ENCODE measurements around the gene RDM1.
"Not testable (repeated sequence)": the region's sequence is repeated elsewhere in the genome, so short reads cannot be mapped to it uniquely, and the experiment has no call there.

The RDM1 gene

DNA sequence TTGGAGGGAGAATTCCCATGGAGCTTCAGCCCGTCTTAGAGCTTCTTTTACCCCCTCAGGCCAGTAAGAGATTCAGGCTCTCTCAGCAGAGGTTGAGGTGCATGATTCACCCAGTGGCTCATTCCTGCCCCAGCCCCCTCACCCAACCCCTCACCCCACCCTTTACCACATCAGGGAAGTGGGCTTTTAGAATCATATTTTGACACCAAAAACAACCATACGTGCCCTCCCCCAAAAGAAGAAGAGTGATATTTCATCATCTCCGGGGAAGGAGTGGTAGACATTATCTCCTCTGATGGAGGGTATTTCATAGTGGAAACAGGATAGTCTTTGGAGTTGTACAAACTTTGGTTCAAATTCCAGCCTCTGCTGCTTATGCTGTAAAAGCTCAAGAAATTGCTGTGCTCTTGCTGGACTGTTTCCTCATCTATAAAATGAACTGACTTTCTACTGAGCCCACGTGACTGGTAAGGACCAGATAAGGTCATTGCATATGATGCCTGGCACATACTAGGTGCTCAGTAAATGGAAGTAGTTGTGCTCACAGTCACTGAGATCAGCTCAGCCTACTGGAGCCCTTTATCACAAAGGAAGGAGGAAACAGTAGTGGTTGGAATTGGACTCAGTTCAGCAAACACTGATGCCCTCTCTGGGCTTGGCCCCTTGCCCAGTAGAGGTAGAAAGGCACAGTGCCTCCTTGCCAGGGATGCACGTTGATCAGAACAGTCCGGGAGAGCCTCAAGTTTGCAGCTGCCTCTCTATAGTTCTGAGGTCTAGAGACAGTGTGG is 32.1 kb downstream of the RDM1 start:
- no peak for DNase-seq (ENCODE audit: low spot score)

DNA sequence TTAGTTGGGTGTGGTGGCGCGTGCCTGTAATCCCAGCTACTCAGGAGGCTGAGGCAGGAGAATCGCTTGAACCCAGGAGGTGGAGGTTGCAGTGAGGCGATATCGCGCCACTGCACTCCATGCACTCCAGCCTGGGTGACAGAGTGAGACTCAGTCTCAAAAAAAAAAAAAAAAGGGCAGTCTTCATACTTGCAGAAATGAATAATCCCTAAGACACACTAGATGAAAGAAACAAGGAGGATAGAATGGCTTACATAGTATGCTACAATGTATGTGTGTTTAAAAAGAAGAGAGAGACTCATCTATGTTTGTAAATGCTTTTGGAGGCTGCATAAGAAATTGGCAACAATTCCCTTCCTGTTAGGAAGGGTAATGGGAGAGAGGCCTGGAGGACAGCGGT is 32.8 kb downstream of the RDM1 start:
- DNase-seq (ENCODE audit: low spot score): not testable (repeated sequence)

DNA sequence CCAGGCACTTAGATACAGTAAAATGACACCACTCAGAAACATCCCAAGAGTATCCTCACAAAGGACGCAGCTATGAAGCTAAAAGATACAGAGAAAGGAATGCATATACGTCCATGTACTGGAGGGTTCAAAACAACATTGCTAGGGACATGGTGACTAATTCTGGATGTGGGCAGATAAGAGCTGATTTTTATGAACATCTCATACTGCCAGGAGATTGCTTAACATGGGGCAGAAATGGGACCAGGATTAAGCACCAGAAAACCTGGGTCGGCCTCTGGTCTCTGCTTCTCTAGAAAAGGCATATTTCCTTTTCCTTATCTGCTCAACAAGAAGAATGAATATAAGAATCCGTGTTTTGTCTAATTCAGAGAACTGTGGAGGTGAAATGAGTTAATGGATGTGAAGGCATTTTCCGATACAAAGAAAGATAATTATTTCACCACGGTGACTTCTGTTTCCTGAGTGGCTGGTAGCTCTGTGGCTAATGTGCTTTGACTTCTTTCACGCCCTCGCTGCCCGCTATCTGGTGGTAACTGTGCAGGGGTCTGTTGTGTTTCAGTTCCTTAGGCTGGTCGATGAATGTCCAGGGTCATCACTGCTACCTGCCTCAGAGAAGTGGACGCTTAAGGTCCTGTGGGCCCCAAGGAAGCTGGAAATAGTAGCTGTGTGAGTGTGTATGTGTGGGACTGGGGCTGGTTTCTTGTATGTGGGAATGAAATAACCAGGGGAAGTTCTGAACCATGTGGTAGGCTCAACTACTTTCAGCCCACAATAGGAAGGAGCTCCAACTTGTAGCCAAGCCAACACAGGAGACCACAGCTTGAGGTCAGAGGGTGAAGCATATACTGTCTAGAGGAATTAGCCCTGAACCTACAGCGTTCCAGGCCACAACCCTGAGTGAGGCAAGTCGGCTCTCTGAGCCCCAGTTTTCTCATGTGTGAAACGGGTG is 34.7 kb downstream of the RDM1 start:
- DNase-seq (ENCODE audit: low spot score): no peak

DNA sequence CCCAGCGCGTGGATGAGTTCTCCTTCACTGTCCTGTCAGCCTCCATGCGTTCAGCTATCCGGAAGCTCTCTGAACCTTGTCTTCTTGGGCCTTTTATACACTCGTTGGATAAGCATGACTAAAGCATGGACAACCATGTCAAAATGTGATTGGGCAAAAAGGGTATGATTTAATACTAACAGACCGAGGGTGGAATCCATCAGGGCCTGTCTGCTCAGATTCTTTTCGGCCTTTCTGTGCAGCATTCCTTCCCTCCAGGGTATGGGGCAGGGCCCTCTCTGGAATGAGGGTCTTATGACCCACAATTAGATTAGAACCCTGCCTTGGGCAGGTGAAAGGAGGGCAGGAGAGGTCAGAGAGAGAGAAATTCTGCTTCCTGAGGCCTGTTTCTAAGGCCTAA is 36.4 kb downstream of the RDM1 start:
- no peak for DNase-seq (ENCODE audit: low spot score)

DNA sequence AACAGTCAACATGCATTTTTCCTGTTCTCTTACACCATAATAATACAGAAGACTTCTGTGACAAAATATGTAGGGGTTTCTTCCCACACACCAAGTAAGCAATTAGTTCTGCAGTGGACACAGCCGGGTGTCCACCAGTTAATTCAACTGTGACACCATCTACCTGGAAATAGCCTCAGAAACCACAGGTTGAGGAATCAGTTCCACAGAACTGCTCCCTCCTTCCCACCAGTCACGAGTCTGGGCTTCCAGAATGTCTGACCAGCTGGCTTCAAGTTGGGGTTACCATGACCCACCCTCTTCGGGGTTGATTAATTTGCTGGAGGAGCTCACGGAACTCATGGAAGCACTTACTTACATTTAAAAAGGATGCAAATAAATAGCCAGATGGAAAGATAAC is 36.8 kb downstream of the RDM1 start:
- DNase-seq (ENCODE audit: low spot score): no peak

DNA sequence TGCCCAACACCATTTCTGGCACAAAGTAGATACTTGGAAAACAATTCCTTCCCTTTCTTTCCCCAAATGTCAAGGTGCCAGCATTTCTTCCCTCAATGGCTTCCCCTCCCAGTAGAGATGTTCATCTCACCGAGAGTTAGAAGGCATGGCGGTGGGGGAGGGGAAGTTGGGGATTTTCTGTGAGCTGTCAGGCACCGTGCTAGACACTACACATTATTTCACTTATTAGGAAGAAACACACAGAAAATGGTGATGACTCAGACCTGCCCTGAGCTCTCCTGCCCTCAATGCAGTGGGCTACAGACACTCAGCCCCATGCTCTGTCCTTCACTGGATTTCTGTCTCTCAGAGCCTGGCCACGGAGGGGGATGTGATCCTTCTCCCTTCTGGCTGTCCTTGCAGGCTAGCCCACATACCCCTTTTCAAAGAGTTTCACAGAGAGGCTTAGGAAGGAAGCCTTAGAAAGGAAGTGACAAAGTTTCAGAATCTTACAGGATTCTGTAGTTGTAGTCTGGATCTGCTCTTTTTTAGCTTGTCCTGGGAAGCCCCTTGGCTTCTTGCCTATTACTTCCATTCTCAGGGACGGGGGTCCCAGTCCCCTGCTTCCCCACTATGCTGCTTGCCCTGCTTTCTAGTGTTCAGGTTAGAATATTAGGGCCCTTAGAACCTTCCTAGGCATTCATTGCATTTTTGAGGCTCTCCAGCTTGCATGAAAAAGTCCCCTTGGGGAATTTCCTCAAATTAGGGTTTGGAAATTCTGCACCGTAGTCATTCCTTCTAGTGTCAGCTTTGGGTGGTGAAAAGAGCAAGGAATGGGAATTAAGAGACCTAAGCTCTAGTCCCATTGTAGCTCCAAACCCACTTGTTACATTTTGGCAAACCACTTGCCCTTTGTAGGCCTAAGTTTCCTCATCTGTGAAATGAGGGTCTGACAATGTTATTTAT is 38.2 kb downstream of the RDM1 start:
- DNase-seq (ENCODE audit: low spot score): no peak

DNA sequence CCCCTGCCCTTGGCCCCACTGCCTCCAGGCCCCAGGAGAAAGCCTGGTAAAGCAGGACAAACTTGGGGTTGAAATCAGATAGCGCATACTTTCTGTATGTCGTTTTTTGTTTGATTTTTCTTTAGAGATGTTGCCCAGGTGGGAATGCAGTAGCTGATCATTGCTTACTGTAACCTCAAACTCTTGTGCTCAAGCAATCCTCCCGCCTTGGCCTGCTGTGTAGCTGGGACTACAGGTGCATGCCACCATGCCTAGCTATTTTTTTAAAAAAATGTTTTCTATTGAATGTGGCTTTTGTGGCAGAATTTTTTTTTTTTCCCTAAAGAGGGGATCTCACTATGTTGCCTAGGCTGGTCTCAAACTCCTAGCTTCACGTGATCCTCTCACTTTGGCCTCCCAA is 39.3 kb downstream of the RDM1 start:
- no peak for DNase-seq (ENCODE audit: low spot score)

DNA sequence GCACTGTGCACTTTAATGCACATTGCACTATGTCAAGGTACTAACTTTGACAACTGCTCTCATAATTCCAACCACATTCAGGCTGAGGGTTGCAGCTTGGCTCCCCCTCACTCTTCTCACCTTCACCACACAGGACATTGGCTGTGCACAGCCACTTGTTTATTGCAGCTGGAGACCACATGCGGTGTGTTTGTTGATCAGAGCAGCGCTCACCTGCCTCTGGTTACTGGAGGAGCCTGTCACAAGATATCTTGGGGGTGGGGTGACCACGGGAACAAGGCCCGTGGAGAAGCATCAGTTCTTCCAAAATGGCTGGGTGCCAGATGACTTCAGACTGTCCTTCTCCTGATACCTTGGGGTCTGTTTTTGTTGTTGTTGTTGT is 39.8 kb downstream of the RDM1 start:
- DNase-seq (ENCODE audit: low spot score): no peak

DNA sequence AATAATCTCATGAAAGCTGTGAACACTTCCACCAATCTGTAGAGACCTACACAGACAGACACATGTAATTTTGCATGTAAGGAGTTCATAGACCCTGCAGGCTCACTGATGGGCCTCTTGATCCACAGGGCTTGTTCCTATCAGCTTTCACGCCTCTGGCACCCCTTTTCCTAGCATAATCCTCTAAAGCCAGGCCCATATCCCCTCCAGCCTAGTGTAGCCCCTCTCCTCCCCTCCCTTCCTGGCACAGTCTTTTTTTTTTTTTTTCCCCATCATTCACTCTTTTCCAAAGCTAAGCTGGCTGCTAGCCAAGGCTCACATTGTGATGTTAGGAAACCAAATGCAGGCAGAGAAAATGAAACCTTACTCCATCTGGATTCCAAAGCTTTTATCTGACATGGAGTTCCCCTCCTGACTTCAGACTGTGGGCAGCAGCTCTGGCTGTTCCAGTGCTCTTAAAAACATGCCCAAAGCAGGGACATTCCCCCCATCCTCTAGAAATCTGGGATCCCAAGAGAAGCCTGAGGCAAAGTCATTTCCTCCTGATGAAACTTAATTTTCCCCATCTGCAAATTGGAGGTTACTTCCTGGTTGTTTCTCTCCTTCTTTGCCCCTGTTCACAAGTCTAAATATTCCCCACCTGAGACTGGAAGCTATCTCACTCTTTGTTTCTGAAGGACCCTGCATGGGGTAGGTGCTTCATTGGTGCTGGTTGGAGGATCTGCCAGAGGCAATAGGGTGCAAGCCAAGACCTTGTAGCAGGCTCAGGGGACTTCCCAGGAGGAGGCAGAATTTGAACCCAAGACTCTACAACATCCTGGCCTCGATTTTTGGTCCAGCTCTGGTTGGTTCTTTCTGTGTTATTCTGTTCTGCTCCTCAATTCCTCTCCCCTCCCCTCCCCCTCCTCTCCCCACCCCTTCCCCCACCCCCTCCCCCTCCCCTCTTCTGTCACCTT is 40.5 kb downstream of the RDM1 start:
- DNase-seq (ENCODE audit: low spot score): no peak

DNA sequence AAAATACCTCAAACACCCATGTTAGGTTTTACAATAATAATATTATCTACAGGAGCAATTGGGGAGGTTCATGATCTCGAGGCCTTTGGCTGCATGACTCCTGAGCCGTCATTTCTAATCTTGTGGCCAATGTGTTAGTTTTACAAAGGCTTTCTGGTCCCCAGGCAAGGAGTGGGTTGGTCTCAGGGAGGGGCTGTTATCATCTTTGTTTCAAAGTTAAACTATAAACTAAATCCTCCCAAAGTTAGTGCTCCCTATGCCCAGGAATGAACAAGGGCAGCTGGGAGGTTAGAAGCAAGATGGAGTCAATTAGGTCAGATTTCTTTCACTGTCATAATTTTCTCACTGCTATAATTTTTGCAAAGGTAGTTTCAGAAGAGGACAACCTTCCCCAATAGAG is 41.3 kb downstream of the RDM1 start:
- DNase-seq (ENCODE audit: low spot score): no peak

DNA sequence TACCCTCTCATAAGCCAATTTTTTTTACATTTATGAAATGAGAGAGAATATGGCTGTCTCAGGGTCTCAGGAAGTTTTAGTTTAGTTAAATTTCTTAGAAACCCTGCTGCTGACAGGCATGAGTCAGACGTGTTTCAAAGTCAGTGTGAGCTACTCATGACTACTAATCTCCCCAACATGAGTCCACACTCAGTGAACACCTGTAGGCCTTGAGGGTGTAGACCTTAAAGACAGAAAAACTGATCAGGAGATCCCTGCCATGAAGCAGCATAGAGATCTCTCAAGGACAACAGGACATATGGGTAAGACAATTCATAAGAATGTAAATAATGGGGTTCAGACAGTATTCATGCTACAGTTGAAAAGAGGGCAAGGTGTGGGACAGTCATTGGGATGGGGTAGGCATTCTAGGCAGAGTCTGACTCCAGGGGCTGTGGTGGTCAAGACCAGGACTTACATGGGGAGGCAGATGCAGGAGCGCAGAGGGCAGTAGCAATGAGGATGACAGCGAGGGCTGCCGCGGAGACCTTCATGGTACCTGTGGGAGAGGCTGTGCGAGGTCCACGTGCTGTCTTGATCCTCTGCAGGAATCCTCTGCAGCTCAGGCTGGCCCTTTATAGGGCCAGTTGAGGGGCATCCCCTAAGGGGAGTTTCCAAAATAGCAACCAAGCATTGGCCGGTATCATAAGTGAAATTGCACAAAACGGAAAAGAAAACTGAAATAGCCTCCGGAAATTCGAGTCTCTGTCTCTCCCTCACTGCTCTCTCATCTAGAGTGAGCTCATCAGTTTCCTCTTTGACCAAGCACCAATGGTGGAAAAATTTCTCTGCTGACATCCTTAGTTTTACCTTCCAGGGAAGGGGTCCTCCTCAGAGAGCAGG is 50.6 kb downstream of the RDM1 start, which contains the start of gene CCL5:
TSS of gene CCL5 (minus strand) at position 588 of the 882 bp plus-strand sequence.
- no peak for DNase-seq (ENCODE audit: low spot score)

DNA sequence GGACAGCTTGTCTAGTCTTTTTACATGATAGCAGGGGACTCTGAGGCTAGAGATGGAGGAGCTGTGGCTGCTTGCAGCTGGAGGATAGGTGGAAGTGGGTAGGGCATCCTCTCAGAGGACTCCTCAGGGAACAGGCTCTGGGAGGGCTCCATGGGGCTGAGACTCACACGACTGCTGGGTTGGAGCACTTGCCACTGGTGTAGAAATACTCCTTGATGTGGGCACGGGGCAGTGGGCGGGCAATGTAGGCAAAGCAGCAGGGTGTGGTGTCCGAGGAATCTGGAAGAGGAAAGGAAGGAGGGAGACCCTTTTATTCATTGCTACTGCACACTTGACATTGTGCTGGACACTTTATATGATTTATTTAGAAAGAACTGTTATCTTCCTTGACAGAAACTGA is 52.2 kb downstream of the RDM1 start:
- DNase-seq (ENCODE audit: low spot score): no peak

DNA sequence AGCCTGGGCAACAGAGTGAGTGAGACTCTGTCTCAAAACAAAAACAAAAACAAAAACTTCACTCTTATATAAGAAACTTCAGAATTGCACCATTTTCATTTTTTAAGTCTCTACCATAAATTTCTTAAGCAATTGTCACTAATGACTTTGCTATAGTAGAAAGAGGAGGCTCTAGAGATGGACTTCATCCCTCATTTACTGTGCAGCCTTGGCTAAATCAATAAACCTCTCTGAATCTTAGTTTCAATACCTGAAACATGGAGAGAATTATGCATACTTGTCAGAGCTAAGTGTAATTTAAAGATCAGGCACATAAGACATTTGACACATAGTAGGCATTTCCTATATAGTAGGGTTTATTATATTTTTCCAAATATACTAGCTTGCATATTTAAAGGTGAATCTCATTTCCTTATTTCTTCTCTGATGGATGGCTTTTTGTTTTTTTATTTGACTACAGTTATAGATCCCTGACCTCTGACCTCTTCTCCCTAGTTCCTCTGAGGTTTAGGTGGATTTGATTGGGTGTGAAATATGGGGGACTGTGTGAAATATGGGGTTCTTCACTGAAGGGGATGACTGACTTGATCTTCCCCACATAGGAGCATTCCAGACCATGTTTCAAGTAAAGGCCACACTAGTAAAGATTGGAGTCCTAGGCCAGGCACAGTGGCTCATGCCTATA is 53.1 kb downstream of the RDM1 start:
- DNase-seq (ENCODE audit: low spot score): no peak

DNA sequence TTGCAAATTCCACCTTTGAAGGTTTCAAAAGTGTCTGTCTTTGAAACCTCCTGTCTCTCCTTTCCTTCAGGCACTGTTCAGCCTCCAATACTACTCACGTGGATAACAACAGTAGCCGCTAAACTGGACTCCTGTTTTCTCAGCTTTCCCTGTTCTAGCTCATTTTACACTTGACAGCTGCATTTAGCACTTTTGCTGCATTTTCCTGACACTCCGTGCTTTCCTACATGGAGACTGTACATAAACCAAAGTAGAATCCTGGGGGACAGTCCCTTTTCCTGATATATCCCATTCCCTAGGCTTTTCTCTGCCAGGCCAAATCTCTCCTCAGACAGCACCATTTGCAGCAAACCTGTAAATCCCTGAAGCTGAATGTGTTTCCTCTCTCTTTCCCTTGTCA is 54.0 kb downstream of the RDM1 start:
- no peak for DNase-seq (ENCODE audit: low spot score)

DNA sequence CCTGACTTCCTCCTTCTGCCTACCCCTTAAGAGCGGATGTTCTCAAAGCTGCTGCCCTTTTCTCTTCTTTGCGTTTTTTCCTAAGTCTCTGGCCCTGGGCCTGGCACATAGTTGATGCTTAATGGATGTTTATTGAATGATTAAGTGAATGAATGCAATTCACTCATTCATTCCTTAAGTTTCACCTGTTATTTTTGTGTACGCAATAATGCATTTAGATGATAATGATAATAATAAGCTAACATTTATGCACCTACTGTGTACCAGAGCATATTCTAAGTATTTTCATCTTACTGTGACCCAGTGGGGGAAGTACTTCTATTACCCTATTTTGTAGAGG is 54.8 kb downstream of the RDM1 start:
- DNase-seq (ENCODE audit: low spot score): no peak

DNA sequence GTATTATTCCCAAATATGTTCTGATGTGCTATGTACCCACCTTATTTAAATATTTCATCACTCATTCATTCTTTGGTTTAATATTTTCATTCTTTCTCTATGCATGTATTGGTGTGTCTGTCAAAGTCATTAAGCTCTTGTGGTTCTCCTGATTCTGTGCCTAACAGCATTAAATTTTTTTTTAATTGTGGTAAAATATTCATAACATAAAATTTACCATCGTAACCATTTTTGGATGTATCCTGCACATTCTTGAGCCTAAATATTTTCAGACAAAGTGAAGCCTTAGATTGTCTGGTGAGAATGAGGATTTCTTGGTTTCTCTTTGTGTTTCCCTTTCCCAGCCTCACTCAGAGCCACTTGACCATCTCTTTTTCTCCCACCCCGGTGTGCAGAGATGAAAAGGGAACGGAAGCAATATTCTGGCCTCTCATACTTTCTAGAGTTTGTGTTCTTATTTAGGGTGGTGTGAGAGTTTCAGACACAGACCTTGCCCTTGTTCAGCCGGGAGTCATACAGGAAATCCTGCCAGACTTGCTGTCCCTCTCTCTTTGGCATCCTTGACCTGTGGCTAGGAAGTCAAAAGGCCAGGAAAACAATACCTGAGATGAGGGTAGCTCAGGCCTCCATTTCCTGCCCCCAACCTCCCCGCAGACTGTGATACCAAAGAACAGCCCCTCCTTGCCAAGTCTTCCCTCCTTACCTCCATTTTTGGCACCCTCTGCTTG is 55.3 kb downstream of the RDM1 start:
- DNase-seq (ENCODE audit: low spot score): no peak

DNA sequence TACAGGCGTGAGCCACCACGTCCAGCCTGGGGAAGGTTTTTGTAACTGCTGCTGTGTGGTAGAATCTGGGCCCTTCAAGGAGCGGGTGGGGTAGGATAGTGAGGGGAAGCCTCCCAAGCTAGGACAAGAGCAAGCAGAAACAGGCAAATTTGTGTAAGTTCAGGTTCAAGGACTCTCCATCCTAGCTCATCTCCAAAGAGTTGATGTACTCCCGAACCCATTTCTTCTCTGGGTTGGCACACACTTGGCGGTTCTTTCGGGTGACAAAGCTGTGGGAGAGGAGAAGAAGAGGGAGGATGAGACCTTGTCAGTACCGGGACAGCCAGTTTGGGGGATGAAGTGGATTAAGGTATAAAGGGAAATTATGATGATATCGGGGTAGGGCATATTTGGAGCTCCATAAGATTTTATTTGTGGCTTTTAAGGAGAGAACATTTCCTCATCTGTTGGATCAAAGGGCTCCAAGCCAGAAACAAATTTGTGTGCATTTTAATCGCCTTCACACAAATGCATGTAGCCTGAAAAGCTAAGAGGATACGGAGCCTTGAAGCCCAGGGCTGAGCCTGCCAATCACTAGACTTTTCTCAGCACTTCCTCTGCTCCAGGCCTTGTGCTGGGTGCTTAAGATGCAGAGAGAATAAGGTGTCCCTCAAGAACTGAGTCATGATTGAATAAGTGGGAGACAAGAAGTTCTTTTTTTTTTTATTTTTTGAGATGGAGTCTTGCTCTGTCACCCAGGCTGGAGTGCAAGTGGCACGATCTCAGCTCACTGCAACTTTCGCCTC is 58.2 kb downstream of the RDM1 start:
- DNase-seq (ENCODE audit: low spot score): no peak

Data from pons (tissue), 1 donor.